Measurements from ENCODE around the gene STOX2.

Gene STOX2

GRCh38 chr4:184019667-184020623 is 114.8 kb downstream of the STOX2 start:
- no peak overlapping the region for H3K4me3 ChIP-seq (ENCODE audit: low read depth, low read length)
- in situ Hi-C loops (cut with HindIII; ENCODE audit: low sequenced_read_pairs): no loop called here
- DNase-seq (ENCODE audit: low read depth, low spot score): no peak
- no peak for TF ChIP-seq CTCF (IDR thresholded peaks at IDR 0.05; ENCODE audit: low read depth, low read length)

GRCh38 chr4:184021389-184021788 is 116.3 kb downstream of the STOX2 start:
- no peak for DNase-seq (ENCODE audit: low read depth, low spot score)
- no peak overlapping the region for H3K4me3 ChIP-seq (ENCODE audit: low read depth, low read length)
- in situ Hi-C loops (cut with HindIII; ENCODE audit: low sequenced_read_pairs): no loop called here
- TF ChIP-seq CTCF (IDR thresholded peaks at IDR 0.05; ENCODE audit: low read depth, low read length): no peak

GRCh38 chr4:184022679-184023383 is 117.7 kb downstream of the STOX2 start:
- DNase-seq (ENCODE audit: low read depth, low spot score): no peak
- in situ Hi-C loops (cut with HindIII; ENCODE audit: low sequenced_read_pairs): no loop called here
- H3K4me3 ChIP-seq (ENCODE audit: low read depth, low read length): no peak overlapping the region
- TF ChIP-seq CTCF (IDR thresholded peaks at IDR 0.05; ENCODE audit: low read depth, low read length): no peak

- no peak overlapping the region for H3K4me3 ChIP-seq (ENCODE audit: low read depth, low read length)
- no peak for DNase-seq (ENCODE audit: low read depth, low spot score)
- no peak for TF ChIP-seq CTCF (IDR thresholded peaks at IDR 0.05; ENCODE audit: low read depth, low read length)
- in situ Hi-C loops (cut with HindIII; ENCODE audit: low sequenced_read_pairs): no loop called here
These were observed 119.5 kb downstream of the STOX2 start for GRCh38 chr4:184024637-184025036.

GRCh38 chr4:184028561-184029374 is 123.7 kb downstream of the STOX2 start:
- in situ Hi-C loops (cut with HindIII; ENCODE audit: low sequenced_read_pairs): no loop called here
- TF ChIP-seq CTCF (IDR thresholded peaks at IDR 0.05; ENCODE audit: low read depth, low read length): no peak
- no peak for DNase-seq (ENCODE audit: low read depth, low spot score)
- no peak overlapping the region for H3K4me3 ChIP-seq (ENCODE audit: low read depth, low read length)

- no peak for TF ChIP-seq CTCF (IDR thresholded peaks at IDR 0.05; ENCODE audit: low read depth, low read length)
- no peak overlapping the region for H3K4me3 ChIP-seq (ENCODE audit: low read depth, low read length)
- in situ Hi-C loops (cut with HindIII; ENCODE audit: low sequenced_read_pairs): no loop called here
- DNase-seq (ENCODE audit: low read depth, low spot score): no peak
These were observed 124.9 kb downstream of the STOX2 start for GRCh38 chr4:184030036-184030435.

Data from astrocyte of the spinal cord (primary cell).